LNCAP (cell line): ENCODE results near the gene SNX30.

ENCODE experiments used
- CTCF ChIP-seq: fragments of 450-650 bp; IDR thresholded peaks from 2 replicates; pipeline ENCODE4 v1.5.1; 2017; ENCODE audit warnings: mild to moderate bottlenecking

SNX30 gene

GRCh38 chr9:112863746-112864145 is 113.2 kb downstream of the SNX30 start:
- TF ChIP-seq CTCF = no peak

DNA sequence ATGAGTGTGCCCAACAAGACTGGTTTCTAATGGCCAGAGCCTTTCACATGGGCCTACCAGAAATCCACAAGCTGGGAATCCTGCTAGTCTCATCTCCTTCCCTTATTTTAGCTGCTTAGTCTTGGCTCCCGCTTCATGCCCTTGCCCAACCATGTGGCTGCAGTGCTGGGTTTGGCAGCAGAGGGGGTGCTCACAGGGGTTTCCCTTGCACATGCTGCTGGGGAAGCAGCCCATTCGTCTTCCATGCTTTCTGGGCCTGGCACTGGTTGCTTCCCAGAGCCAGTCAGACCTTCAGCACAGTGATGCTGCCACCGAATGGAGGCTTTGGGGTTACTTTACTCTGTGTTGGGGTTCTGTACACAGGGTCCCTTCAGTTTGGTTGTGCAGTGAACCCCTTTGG is 113.8 kb downstream of the SNX30 start:
- TF ChIP-seq CTCF = no peak

DNA sequence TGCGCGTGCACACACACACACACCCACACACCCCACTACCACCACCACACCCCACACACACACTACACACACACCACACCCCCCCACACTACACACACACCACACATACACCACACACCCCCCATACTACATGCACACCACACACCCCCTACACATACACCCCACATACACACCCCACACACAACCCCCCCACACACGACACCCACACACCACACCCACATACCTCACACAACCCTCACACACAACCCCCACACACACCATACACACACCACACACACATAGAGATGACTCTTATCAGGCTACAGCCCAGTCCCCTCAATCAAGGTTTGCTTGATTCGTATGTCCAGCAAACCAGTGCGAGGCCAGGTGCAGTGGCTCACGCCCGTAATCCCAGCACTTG is 114.4 kb downstream of the SNX30 start:
- TF ChIP-seq CTCF = no peak

- no peak for TF ChIP-seq CTCF
Observed at GRCh38 chr9:112866662-112867274, 116.2 kb downstream of the SNX30 start.

DNA sequence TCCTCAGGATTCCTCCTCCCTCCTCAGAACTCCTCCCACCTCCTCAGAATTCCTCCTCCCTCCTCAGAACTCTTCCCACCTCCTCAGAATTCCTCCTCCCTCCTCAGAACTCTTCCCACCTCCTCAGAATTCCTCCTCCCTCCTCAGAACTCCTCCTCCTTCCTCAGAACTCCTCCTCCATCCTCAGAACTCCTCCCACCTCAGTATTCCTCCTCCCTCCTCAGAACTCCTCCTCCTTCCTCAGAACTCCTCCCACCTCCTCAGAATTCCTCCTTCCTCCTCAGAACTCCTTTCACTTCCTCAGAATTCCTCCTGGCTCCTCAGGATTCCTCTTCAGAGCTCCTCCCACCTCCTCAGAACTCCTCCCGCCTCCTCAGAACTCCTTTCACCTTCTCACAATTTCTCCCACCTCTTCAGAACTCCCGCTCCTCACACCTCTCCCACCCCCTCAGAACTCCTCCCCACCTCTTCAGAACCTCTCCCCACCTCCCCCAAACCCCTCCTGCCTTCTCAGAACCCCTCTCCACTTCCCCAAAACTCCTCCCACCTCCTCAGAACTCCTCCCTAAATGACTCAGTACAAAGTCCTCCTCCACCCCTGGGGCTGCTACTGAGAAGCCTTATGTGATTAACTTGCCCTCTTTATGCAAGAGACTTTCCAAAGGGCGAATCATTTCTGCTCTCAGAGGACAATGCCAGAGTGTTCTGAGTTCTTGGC is 116.9 kb downstream of the SNX30 start:
- no peak for TF ChIP-seq CTCF

GRCh38 chr9:112868461-112868860 is 117.9 kb downstream of the SNX30 start:
- TF ChIP-seq CTCF = no peak

- TF ChIP-seq CTCF = no peak
Observed at GRCh38 chr9:112869041-112869529, 118.5 kb downstream of the SNX30 start.
